Breast epithelium (tissue), 4 donors: ENCODE measurements around the gene NDUFB2. TPM values are rescaled to one million over a fixed set of nuclear protein-coding genes. Genes with fewer than 3 reads are reported as not detected.

Source experiments
- DNase-seq, 2 donors: peaks; one replicate each; pipeline ENCODE4 v3.0.0-alpha.2; 2019; ENCODE audit warnings: low spot score in 2 of 2
- H3K27ac ChIP-seq, 2 donors: fragments of 200-600 bp; sonication (generic) in 1 of 2; one replicate each; pipeline ENCODE4 v1.5.1; 2016 to 2019; ENCODE audit warnings: mild to moderate bottlenecking in 1 of 2
- H3K27me3 ChIP-seq, 2 donors: fragments of 200-600 bp; sonication (generic) in 1 of 2; one replicate each; pipeline versions ENCODE4 v1.5.1 to v1.6.0; 2017 to 2019; ENCODE audit warnings: control low read depth in 1 of 2, mild to moderate bottlenecking in 1 of 2
- H3K36me3 ChIP-seq: fragments of 200-600 bp; one replicate; pipeline ENCODE4 v1.5.1; 2019
- H3K4me1 ChIP-seq, 2 donors: fragments of 200-600 bp; sonication (generic); one replicate each; pipeline ENCODE4 v1.5.1; 2016 to 2019; ENCODE audit warnings: control low read depth in 1 of 2
- H3K4me3 ChIP-seq, 3 donors: fragments of 200-600 bp; sonication (generic); 1 replicate in 2 of 3; 2 replicates in 1 of 3; pipeline ENCODE4 v1.5.1; 2016 to 2019; ENCODE audit warnings: mild to moderate bottlenecking in 3 of 3, moderate library complexity in 2 of 3
- H3K9me3 ChIP-seq, 2 donors: fragments of 200-600 bp; sonication (generic) in 1 of 2; one replicate each; pipeline ENCODE4 v1.5.1; 2016 to 2019; ENCODE audit warnings: control low read depth in 1 of 2
- POLR2A ChIP-seq: fragments of 450-650 bp; IDR thresholded peaks from one replicate; pipeline ENCODE4 v1.6.1; 2016; ENCODE audit warnings: antibody characterized with exemption, mild to moderate bottlenecking, moderate library complexity
- POLR2AphosphoS5 ChIP-seq, 3 donors: sonication (generic); formaldehyde crosslinking; IDR thresholded peaks; one replicate each; pipeline ENCODE4 v1.6.1; 2017; ENCODE audit warnings: antibody characterized with exemption in 3 of 3
- intact Hi-C: fragments of 100-400 bp; cut with DNase I; formaldehyde crosslinking; loops from one replicate; pipeline ENCODE4 v1.15.1; 2023; ENCODE audit warnings: low total_unique reads
- total RNA-seq, 3 donors: library from RNA; depleted of rRNA; stranded (reverse); fragments of >200 nt; gene quantifications; one replicate each; pipeline ENCODE4 v1.1.0, GENCODE V29; 2016
- TF ChIP-seq, protein P1 (sequence below), 3 donors: fragments of 450-650 bp; IDR thresholded peaks; one replicate each; pipeline ENCODE4 v1.5.1; 2016 to 2017; ENCODE audit warnings: antibody characterized with exemption in 3 of 3, mild to moderate bottlenecking in 3 of 3, moderate library complexity in 3 of 3

The NDUFB2 gene
- total RNA-seq, 3 donors from 2014 or later, result 85.0 to 151 (median 149) TPM

- Histone ChIP-seq H3K27ac (no peak overlapping the region), H3K4me3 (no peak overlapping the region), H3K27me3 (no peaks in the 10 kb centered on the region), H3K36me3 (peaks cover 5% of the 10 kb centered on the region), H3K4me1 (no peaks in the 10 kb centered on the region), H3K9me3 (no peaks in the 10 kb centered on the region)
- peak in 1 of 2 donors; percentile 13 for DNase-seq
- intact Hi-C loops, result loop anchor here (10.0 kb wide), 1 partner anchor 1720 kb away; no protein-coding TSS in a partner anchor
- TF ChIP-seq, protein P1, sequence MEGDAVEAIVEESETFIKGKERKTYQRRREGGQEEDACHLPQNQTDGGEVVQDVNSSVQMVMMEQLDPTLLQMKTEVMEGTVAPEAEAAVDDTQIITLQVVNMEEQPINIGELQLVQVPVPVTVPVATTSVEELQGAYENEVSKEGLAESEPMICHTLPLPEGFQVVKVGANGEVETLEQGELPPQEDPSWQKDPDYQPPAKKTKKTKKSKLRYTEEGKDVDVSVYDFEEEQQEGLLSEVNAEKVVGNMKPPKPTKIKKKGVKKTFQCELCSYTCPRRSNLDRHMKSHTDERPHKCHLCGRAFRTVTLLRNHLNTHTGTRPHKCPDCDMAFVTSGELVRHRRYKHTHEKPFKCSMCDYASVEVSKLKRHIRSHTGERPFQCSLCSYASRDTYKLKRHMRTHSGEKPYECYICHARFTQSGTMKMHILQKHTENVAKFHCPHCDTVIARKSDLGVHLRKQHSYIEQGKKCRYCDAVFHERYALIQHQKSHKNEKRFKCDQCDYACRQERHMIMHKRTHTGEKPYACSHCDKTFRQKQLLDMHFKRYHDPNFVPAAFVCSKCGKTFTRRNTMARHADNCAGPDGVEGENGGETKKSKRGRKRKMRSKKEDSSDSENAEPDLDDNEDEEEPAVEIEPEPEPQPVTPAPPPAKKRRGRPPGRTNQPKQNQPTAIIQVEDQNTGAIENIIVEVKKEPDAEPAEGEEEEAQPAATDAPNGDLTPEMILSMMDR (IDR thresholded peaks at IDR 0.05), result no peak
- TF ChIP-seq POLR2AphosphoS5 (IDR thresholded peaks at IDR 0.05), result no peak
Measured at GRCh38 chr7:140684066-140684950, 12.2 kb upstream of the NDUFB2 start.

- no peak for DNase-seq
- Histone ChIP-seq H3K27ac (no peak overlapping the region), H3K9me3 (no peaks in the 10 kb centered on the region), H3K4me3 (no peak overlapping the region), H3K4me1 (no peaks in the 10 kb centered on the region), H3K27me3 (no peaks in the 10 kb centered on the region), H3K36me3 (peaks cover 4% of the 10 kb centered on the region)
- TF ChIP-seq, protein P1 (IDR thresholded peaks at IDR 0.05), result no peak
- TF ChIP-seq POLR2AphosphoS5 (IDR thresholded peaks at IDR 0.05), result no peak
- TF ChIP-seq POLR2A, result no peak
- intact Hi-C loops, result loop anchor here (10.0 kb wide), 1 partner anchor 1721 kb away; no protein-coding TSS in a partner anchor
Measured at GRCh38 chr7:140685407-140686087, 11.0 kb upstream of the NDUFB2 start.

DNA sequence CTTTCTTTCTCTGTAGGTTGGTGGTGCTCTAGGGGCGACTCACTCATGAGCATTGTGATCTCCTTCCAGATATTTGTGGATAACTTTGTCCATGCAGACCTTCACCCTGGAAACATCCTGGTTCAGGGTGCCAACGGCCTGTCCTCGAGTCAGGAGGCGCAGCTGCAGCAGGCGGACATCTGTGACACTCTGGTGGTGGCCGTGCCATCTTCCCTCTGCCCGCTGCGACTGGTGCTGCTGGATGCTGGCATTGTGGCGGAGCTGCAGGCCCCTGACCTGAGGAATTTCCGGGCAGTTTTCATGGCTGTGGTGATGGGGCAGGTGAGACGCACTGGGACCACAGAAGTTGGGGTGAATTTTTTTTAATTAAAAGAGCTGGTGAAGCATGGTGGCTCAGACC, 9.6 kb upstream of the NDUFB2 start:
- no peak for DNase-seq
- H3K4me3 ChIP-seq, result no peak overlapping the region
- no peak overlapping the region for H3K27ac ChIP-seq
- no peaks in the 10 kb centered on the region for H3K9me3 ChIP-seq
- no peaks in the 10 kb centered on the region for H3K27me3 ChIP-seq
- TF ChIP-seq, protein P1 (IDR thresholded peaks at IDR 0.05), result no peak
- no peak for TF ChIP-seq POLR2A
- TF ChIP-seq POLR2AphosphoS5 (IDR thresholded peaks at IDR 0.05), result no peak
- peaks cover 4% of the 10 kb centered on the region for H3K36me3 ChIP-seq
- intact Hi-C loops, result loop anchor here (10.0 kb wide), 1 partner anchor 1722 kb away; no protein-coding TSS in a partner anchor
- H3K4me1 ChIP-seq, result no peaks in the 10 kb centered on the region

DNA sequence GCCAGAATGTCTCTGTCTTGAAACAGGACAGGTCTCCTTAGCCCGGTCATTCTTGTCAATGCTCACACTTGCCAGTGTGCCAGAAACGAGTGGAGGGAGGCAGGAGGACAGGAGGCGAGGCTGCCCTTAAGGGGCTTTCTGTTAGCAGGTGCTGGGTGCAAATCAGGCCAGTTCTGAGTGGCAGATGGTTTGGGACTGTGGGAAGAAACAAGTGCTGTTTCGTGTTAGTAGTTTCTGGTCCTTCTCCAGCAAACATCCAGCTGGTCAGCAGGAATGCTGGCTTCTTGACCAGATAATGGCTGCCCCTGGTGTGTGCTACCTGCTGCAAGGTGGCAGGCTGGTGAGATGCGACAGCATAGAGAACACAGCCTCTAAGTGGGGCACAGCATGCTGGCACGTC, 8.2 kb upstream of the NDUFB2 start:
- H3K27me3 ChIP-seq, result no peaks in the 10 kb centered on the region
- no peak overlapping the region for H3K27ac ChIP-seq
- H3K4me3 ChIP-seq, result no peak overlapping the region
- intact Hi-C loops, result loop anchor here (10.0 kb wide), 1 partner anchor 1724 kb away; no protein-coding TSS in a partner anchor
- TF ChIP-seq, protein P1 (IDR thresholded peaks at IDR 0.05), result no peak
- no peak for TF ChIP-seq POLR2A
- TF ChIP-seq POLR2AphosphoS5 (IDR thresholded peaks at IDR 0.05), result no peak
- peaks cover 4% of the 10 kb centered on the region for H3K36me3 ChIP-seq
- no peaks in the 10 kb centered on the region for H3K4me1 ChIP-seq
- H3K9me3 ChIP-seq, result no peaks in the 10 kb centered on the region
- no peak for DNase-seq
